ENCODE results near the gene HMG20A.

Gene HMG20A

DNA sequence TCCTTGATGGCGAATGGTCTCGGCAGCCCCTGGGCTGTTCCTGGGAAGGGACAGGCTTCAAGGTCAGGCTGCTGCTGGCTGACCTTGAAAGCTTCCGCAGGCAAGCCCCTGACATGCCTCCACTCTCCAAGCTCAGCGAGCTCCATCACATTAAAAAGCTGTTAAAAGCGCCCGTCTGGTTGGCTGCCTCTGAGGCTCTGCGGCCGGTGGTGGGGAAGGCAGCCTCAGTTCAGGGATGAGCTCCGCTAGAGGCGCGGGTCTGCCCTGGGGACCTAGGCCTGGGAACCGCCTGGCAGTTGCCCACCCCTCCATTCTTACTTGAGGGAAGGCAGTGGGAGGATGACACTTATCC lies 108.3 kb downstream of the HMG20A start:
- DNase-seq (ENCODE audit: low spot score) = no peak
- TF ChIP-seq, protein P1, sequence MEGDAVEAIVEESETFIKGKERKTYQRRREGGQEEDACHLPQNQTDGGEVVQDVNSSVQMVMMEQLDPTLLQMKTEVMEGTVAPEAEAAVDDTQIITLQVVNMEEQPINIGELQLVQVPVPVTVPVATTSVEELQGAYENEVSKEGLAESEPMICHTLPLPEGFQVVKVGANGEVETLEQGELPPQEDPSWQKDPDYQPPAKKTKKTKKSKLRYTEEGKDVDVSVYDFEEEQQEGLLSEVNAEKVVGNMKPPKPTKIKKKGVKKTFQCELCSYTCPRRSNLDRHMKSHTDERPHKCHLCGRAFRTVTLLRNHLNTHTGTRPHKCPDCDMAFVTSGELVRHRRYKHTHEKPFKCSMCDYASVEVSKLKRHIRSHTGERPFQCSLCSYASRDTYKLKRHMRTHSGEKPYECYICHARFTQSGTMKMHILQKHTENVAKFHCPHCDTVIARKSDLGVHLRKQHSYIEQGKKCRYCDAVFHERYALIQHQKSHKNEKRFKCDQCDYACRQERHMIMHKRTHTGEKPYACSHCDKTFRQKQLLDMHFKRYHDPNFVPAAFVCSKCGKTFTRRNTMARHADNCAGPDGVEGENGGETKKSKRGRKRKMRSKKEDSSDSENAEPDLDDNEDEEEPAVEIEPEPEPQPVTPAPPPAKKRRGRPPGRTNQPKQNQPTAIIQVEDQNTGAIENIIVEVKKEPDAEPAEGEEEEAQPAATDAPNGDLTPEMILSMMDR (IDR thresholded peaks at IDR 0.05; ENCODE audit: extremely low read depth, missing control alignments) = no peak

GRCh38 chr15:77529394-77530159 lies 108.9 kb downstream of the HMG20A start:
- TF ChIP-seq, protein P1 (IDR thresholded peaks at IDR 0.05; ENCODE audit: extremely low read depth, missing control alignments) = no peak
- DNase-seq (ENCODE audit: low spot score) = no peak

DNA sequence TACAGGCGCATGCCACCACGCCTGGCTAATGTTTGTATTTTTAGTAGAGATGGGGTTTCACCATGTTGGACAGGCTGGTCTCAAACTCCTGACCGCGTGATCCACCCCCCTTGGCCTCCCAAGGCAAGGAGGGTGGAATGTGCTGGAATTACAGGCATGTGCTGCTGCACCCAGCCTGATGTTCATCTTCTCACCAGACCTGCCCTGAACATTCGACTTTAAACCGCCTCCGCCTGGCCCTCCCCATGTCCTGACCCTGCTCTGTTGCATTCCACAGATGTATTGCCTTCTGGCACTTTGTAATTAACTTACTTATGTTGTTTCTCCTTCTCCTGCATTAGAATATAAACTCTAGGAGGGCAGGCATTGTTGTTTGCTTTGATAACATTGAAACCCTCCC lies 109.9 kb downstream of the HMG20A start:
- DNase-seq (ENCODE audit: low spot score) = no peak
- TF ChIP-seq, protein P1 (IDR thresholded peaks at IDR 0.05; ENCODE audit: extremely low read depth, missing control alignments) = no peak

GRCh38 chr15:77531191-77532000 lies 110.7 kb downstream of the HMG20A start:
- DNase-seq (ENCODE audit: low spot score) = no peak

DNA sequence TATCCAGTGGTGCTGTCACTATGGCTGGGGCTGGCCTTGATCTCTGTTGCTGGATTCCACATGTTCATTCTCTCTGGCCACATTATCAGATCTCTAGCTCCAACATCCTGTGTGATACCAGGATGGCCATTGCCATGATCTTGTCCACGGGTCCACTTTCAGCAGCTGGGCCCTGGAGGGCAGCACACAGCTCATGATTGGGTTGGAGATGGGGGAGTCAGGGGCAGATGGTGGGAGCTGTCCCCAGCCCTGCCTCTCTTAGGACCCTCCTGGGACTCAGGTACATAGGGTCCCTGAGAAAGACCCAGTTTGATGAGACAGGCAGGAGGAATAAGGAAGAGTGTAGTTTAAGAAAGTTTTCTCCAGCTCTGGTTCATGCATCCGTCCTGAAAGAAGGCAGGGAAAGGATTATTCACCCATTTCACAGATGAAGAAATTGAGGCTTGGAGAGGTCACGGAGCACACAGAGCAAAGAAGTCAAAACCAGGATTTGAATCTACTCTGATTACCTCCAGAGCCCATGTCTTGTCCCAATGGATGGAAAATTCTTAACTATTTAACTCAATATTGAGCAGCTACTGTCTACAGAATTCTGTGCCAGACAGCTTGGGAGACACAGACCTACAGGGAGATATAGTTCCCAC lies 111.5 kb downstream of the HMG20A start:
- DNase-seq (ENCODE audit: low spot score) = no peak
- TF ChIP-seq, protein P1 (IDR thresholded peaks at IDR 0.05; ENCODE audit: extremely low read depth, missing control alignments) = no peak

More at GRCh38 chr15:77531191-77532000, 110.7 kb downstream of the HMG20A start:
- TF ChIP-seq, protein P1 (IDR thresholded peaks at IDR 0.05; ENCODE audit: extremely low read depth, missing control alignments) = no peak

DNA sequence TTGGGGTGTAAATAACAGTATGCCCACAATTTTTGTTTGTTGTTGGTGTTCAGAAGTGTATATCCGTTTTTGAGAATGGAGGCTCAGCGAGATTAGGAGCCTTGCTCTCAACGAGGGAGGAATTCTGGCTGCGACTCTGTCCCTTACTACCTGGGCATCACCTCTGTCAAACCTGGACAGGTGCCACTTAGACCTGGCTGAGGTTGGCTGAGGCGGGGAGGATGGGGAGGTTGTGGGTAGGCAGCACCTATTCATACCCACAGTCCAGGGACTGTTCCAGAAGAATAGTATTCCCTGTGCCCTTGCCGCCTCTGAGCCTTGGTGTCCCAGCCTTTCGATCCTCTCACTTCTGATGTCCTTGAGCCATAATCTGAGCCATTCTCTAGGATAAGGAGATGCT lies 112.2 kb downstream of the HMG20A start:
- DNase-seq (ENCODE audit: low spot score) = no peak
- TF ChIP-seq, protein P1 (IDR thresholded peaks at IDR 0.05; ENCODE audit: extremely low read depth, missing control alignments) = no peak
